Keratinocyte (primary cell): ENCODE results near the gene TMEM14B. TPM values are rescaled to one million over a fixed set of nuclear protein-coding genes. Genes with fewer than 3 reads are reported as not detected.

Experiments used
- DNase-seq: peaks from one replicate; pipeline ENCODE4 v3.0.0-alpha.2; 2011; ENCODE audit warnings: low read depth, missing footprints, low spot score
- FAIRE-seq: peaks from 2 replicates; lab custom pipeline; 2011; peaks lifted over from hg19 to GRCh38; lab: Jason Lieb, UNC
- H2AFZ ChIP-seq: 2 replicates; pipeline ENCODE4 v1.6.0; 2012; ENCODE audit warnings: low read length, control low read depth, inconsistent platforms; ENCODE audit not compliant: control insufficient read depth
- H3K27ac ChIP-seq: 2 replicates; pipeline ENCODE4 v1.5.1; 2011; ENCODE audit warnings: low read length; ENCODE audit not compliant: control insufficient read depth, insufficient read depth
- H3K27me3 ChIP-seq: 3 replicates; pipeline ENCODE4 v1.6.0; 2011; ENCODE audit warnings: low read length; ENCODE audit not compliant: control insufficient read depth, insufficient read depth; ENCODE audit errors: extremely low read depth
- H3K36me3 ChIP-seq, 2 experiments: 2 replicates in 1 of 2; 3 replicates in 1 of 2; pipeline ENCODE4 v1.5.1; 2011; ENCODE audit warnings: low read length in 2 of 2, mild to moderate bottlenecking in 1 of 2; ENCODE audit not compliant: control insufficient read depth in 2 of 2, insufficient read depth in 2 of 2; ENCODE audit errors: extremely low read depth in 1 of 2
- H3K4me1 ChIP-seq: 3 replicates; pipeline ENCODE4 v1.5.1; 2011; ENCODE audit warnings: low read length; ENCODE audit not compliant: control insufficient read depth, insufficient read depth; ENCODE audit errors: extremely low read depth
- H3K4me2 ChIP-seq: 3 replicates; pipeline ENCODE4 v1.6.0; 2011; ENCODE audit warnings: low read depth, low read length; ENCODE audit not compliant: control insufficient read depth, insufficient read depth; ENCODE audit errors: extremely low read depth
- H3K4me3 ChIP-seq, 3 experiments: fragments of 200-600 bp in 1 of 3; sonication (generic) in 1 of 3; 2 replicates in 2 of 3; 3 replicates in 1 of 3; pipeline ENCODE4 v1.5.1; 2011 to 2016; ENCODE audit warnings: low read length in 3 of 3, mild to moderate bottlenecking in 3 of 3, control low read depth in 2 of 3, inconsistent platforms in 1 of 3, low read depth in 1 of 3, mixed read lengths in 1 of 3, mixed run types in 1 of 3, moderate library complexity in 1 of 3; ENCODE audit not compliant: control insufficient read depth in 2 of 3, insufficient read depth in 2 of 3; ENCODE audit errors: extremely low read depth in 1 of 3
- H3K79me2 ChIP-seq: 2 replicates; pipeline ENCODE4 v1.6.0; 2012; ENCODE audit warnings: low read length; ENCODE audit not compliant: control insufficient read depth, insufficient read depth
- H3K9ac ChIP-seq: 3 replicates; pipeline ENCODE4 v1.6.0; 2011; ENCODE audit warnings: low read length; ENCODE audit not compliant: control insufficient read depth, insufficient read depth; ENCODE audit errors: extremely low read depth
- H3K9me1 ChIP-seq: 3 replicates; pipeline ENCODE4 v1.6.0; 2011; ENCODE audit warnings: low read length; ENCODE audit not compliant: control insufficient read depth, insufficient read depth; ENCODE audit errors: extremely low read depth
- H3K9me3 ChIP-seq: 2 replicates; pipeline ENCODE4 v1.5.1; 2012; ENCODE audit warnings: low read depth, low read length; ENCODE audit not compliant: control insufficient read depth
- H4K20me1 ChIP-seq: 3 replicates; pipeline ENCODE4 v1.6.0; 2011; ENCODE audit warnings: low read length; ENCODE audit not compliant: control insufficient read depth, insufficient read depth; ENCODE audit errors: extremely low read depth
- EZH2 ChIP-seq: IDR thresholded peaks from one replicate; pipeline ENCODE4 v1.6.1; 2012; ENCODE audit warnings: inconsistent platforms, mild to moderate bottlenecking, low read length, moderate library complexity
- dilution Hi-C: fragments of 300-500 bp; cut with MboI; formaldehyde crosslinking; loops from one replicate; pipeline ENCODE4 v1.7.0; 2020; ENCODE audit warnings: low sequenced_read_pairs; ENCODE audit not compliant: extremely low pct_ligation_motif_present
- polyA plus RNA-seq, 5 experiments: library from polyadenylated mRNA; depleted of rRNA in 3 of 5; stranded (reverse) in 3 of 5; stranded (forward) in 1 of 5; unstranded in 1 of 5; fragments of >200 nt; gene quantifications; 1 replicate in 1 of 5; 2 replicates in 3 of 5; 3 replicates in 1 of 5; pipeline versions ENCODE4 v1.2.1 to v1.2.3, GENCODE V29; 2011 to 2012; ENCODE audit warnings: missing spikeins in 2 of 5, low read depth in 1 of 5, low replicate concordance in 1 of 5
- TF ChIP-seq, protein P1 (sequence below), 3 experiments: IDR thresholded peaks in 1 of 3; conservative IDR thresholded peaks in 1 of 3; optimal IDR thresholded peaks in 1 of 3; 2 replicates in 2 of 3; 3 replicates in 1 of 3; pipeline versions ENCODE3 to v1.5.1; 2011; ENCODE audit warnings: low read length in 3 of 3, mild to moderate bottlenecking in 3 of 3, moderate library complexity in 2 of 3, control low read depth in 1 of 3, inconsistent platforms in 1 of 3; ENCODE audit not compliant: insufficient read depth in 2 of 3; ENCODE audit errors: extremely low read depth in 1 of 3

TMEM14B gene
- polyA plus RNA-seq, 1 donor (not counting 4 experiments of a cell fraction or from before 2014, with no cell fraction given), result 157 TPM

DNA sequence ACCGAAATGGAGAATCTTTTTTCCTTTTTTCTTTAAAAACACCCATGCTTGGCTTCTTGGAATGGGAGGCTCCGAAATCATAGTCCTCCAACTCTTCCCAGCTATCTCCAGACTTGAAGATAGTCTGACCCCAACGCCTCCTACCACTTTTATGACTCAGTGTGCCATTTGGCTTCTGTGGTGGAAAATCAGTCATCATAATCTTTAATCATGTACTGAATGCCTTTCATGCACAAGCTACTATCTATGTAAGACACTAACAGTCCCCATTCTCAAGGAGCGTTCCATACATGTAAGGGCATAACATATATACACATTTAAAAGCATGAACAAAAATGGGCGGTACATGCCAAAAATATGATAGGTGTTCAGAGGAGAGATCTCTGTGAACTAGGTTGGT, 44.1 kb downstream of the TMEM14B start:
- Histone ChIP-seq H3K27me3 (no peaks in the 10 kb centered on the region), H3K4me1 (no peaks in the 10 kb centered on the region), H3K79me2 (no peaks in the 10 kb centered on the region), H3K4me3 (no peak overlapping the region), H3K27ac (no peak overlapping the region), H3K9me1 (no peaks in the 10 kb centered on the region), H3K4me2 (no peak overlapping the region), H3K9me3 (no peaks in the 10 kb centered on the region), H4K20me1 (no peaks in the 10 kb centered on the region), H3K9ac (no peak overlapping the region), H2AFZ (no peak overlapping the region), H3K36me3 (no peaks in the 10 kb centered on the region)
- FAIRE-seq (no peak), DNase-seq (no peak)
- TF ChIP-seq, protein P1, sequence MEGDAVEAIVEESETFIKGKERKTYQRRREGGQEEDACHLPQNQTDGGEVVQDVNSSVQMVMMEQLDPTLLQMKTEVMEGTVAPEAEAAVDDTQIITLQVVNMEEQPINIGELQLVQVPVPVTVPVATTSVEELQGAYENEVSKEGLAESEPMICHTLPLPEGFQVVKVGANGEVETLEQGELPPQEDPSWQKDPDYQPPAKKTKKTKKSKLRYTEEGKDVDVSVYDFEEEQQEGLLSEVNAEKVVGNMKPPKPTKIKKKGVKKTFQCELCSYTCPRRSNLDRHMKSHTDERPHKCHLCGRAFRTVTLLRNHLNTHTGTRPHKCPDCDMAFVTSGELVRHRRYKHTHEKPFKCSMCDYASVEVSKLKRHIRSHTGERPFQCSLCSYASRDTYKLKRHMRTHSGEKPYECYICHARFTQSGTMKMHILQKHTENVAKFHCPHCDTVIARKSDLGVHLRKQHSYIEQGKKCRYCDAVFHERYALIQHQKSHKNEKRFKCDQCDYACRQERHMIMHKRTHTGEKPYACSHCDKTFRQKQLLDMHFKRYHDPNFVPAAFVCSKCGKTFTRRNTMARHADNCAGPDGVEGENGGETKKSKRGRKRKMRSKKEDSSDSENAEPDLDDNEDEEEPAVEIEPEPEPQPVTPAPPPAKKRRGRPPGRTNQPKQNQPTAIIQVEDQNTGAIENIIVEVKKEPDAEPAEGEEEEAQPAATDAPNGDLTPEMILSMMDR (optimal IDR thresholded peaks at IDR 0.05 in 1 of 3, IDR thresholded peaks at IDR 0.05 in 1 of 3, conservative IDR thresholded peaks at IDR 0.05 in 1 of 3; ENCODE audit: extremely low read depth in 1 of 3, insufficient read depth in 2 of 3, low read length in 3 of 3), result no peak
- TF ChIP-seq EZH2, result no peak
- dilution Hi-C loops, result no loop called here

DNA sequence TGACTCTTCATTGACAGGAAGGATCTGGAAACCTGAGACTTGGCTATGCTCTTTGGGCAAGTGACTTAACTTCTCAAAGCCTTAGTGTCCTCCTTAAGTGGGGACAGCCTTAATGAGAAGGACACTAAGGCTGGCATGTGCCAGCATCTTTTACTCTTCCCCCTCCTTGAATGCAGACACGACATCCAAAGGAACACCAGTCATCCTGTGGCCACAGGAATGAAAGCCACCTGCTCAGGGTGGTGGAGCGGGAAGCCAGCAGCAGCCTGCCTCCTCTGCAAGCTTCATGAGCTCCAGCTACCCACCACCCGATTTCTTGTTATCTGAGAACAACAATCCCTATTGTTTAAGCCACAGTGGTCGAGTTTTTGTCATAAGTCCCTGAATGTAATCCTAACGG, 44.5 kb downstream of the TMEM14B start:
- no peak overlapping the region for H3K4me3 ChIP-seq
- no peaks in the 10 kb centered on the region for H3K9me3 ChIP-seq
- no peak for FAIRE-seq
- H4K20me1 ChIP-seq, result no peaks in the 10 kb centered on the region
- no peak overlapping the region for H2AFZ ChIP-seq
- no peaks in the 10 kb centered on the region for H3K4me1 ChIP-seq
- no peak overlapping the region for H3K9ac ChIP-seq
- no peak for DNase-seq
- dilution Hi-C loops, result no loop called here
- no peak overlapping the region for H3K27ac ChIP-seq
- H3K79me2 ChIP-seq, result no peaks in the 10 kb centered on the region
- H3K36me3 ChIP-seq, result no peaks in the 10 kb centered on the region
- no peaks in the 10 kb centered on the region for H3K27me3 ChIP-seq
- H3K9me1 ChIP-seq, result no peaks in the 10 kb centered on the region
- no peak overlapping the region for H3K4me2 ChIP-seq
- no peak for TF ChIP-seq EZH2
- TF ChIP-seq, protein P1 (optimal IDR thresholded peaks at IDR 0.05 in 1 of 3, IDR thresholded peaks at IDR 0.05 in 1 of 3, conservative IDR thresholded peaks at IDR 0.05 in 1 of 3; ENCODE audit: extremely low read depth in 1 of 3, insufficient read depth in 2 of 3, low read length in 3 of 3), result no peak
